Measurements from ENCODE around the gene LIN28A. TPM values are rescaled to one million over a fixed set of nuclear protein-coding genes. Genes with fewer than 3 reads are reported as not detected.
A peak's percentile ranks its signal among the peaks of the same experiment; 100 is the strongest.

The LIN28A gene
- polyA plus RNA-seq, 6 donors from 2014 or later: not detected

- Mint-ChIP-seq H3K4me1 (peaks cover 22 to 36% (median 32%) of the 10 kb centered on the region in 3 donors), H3K27ac (peak overlapping the region in 3 of 6 donors; percentile 15 to 54 (median 29)), H3K36me3 (peaks cover 13% of the 10 kb centered on the region in 2 donors), H3K4me3 (peak overlapping the region in 3 of 8 donors; percentile 13 to 99 (median 61)), H3K27me3 (no peaks in the 10 kb centered on the region), H3K9me3 (no peaks in the 10 kb centered on the region)
- DNase-seq: no peak
- ATAC-seq (ENCODE audit: low read depth in 2 of 2): no peak
Observed at GRCh38 chr1:26469558-26469957, 58.9 kb downstream of the LIN28A start.

GRCh38 chr1:26470878-26471497 is 60.4 kb downstream of the LIN28A start:
- Mint-ChIP-seq H3K27me3 (no peaks in the 10 kb centered on the region), H3K4me3 (peak overlapping the region; percentile 85 to 99 (median 98)), H3K9me3 (no peaks in the 10 kb centered on the region), H3K27ac (peak overlapping the region in 5 of 6 donors; percentile 5 to 99 (median 83)), H3K4me1 (peaks cover 25 to 40% (median 32%) of the 10 kb centered on the region in 3 donors), H3K36me3 (peaks cover 4 to 9% of the 10 kb centered on the region in 2 donors)
- no peak for ATAC-seq (ENCODE audit: low read depth in 2 of 2)
- no peak for DNase-seq

GRCh38 chr1:26471498-26472319 is 61.1 kb downstream of the LIN28A start:
- peaks cover 4 to 8% of the 10 kb centered on the region in 2 donors for H3K36me3 Mint-ChIP-seq
- peak overlapping the region; percentile 85 to 99 (median 98) for H3K4me3 Mint-ChIP-seq
- H3K9me3 Mint-ChIP-seq: no peaks in the 10 kb centered on the region
- peaks cover 29 to 43% (median 32%) of the 10 kb centered on the region in 3 donors for H3K4me1 Mint-ChIP-seq
- no peaks in the 10 kb centered on the region for H3K27me3 Mint-ChIP-seq
- ATAC-seq (ENCODE audit: low read depth in 2 of 2) (peak; percentile 19 to 21), DNase-seq (peak; percentile 27)
- peak overlapping the region; percentile 5 to 99 (median 97) for H3K27ac Mint-ChIP-seq

- peak within 1 kb of the TSS; percentile 85 to 99 (median 98) for H3K4me3 Mint-ChIP-seq
- DNase-seq (peak; percentile 84), ATAC-seq (ENCODE audit: low read depth in 2 of 2) (peak; percentile 70)
- H3K4me1 Mint-ChIP-seq: peaks cover 25 to 46% (median 34%) of the 10 kb centered on the region in 3 donors
- peak within 1 kb of the TSS; percentile 92 to 99 (median 97) for H3K27ac Mint-ChIP-seq
- H3K36me3 Mint-ChIP-seq: peaks cover under 1 to 1% of the 10 kb centered on the region in 2 donors
- H3K9me3 Mint-ChIP-seq: no peaks in the 10 kb centered on the region
- no peaks in the 10 kb centered on the region for H3K27me3 Mint-ChIP-seq
Observed at GRCh38 chr1:26472320-26472900, 61.8 kb downstream of the LIN28A start, which contains the start of gene HMGN2. Gene HMGN2, plus strand, starts transcription at chr1:26472440. Its CDS starts 173 bp downstream, at chr1:26472613.

- Mint-ChIP-seq H3K4me1 (peaks cover 28 to 49% (median 42%) of the 10 kb centered on the region in 3 donors), H3K27ac (peak overlapping the region; percentile 85 to 97 (median 93)), H3K4me3 (peak overlapping the region; percentile 85 to 99 (median 94)), H3K9me3 (no peaks in the 10 kb centered on the region), H3K36me3 (peaks cover 0 to 5% of the 10 kb centered on the region in 2 donors), H3K27me3 (no peaks in the 10 kb centered on the region)
- DNase-seq: peak; percentile 96
- peak; percentile 76 to 77 for ATAC-seq (ENCODE audit: low read depth in 2 of 2)
Observed at GRCh38 chr1:26472901-26473845, 62.6 kb downstream of the LIN28A start.

- Mint-ChIP-seq H3K4me3 (peak overlapping the region in 4 of 8 donors; percentile 25 to 99 (median 36)), H3K36me3 (peaks cover 0 to 5% of the 10 kb centered on the region in 2 donors), H3K4me1 (peaks cover 32 to 50% (median 47%) of the 10 kb centered on the region in 3 donors)
Observed at GRCh38 chr1:26474818-26475217, 64.2 kb downstream of the LIN28A start.

GRCh38 chr1:26475989-26476388 is 65.4 kb downstream of the LIN28A start:
- Mint-ChIP-seq H3K36me3 (peaks cover 0 to 5% of the 10 kb centered on the region in 2 donors), H3K27me3 (no peaks in the 10 kb centered on the region), H3K4me1 (peaks cover 20 to 39% (median 35%) of the 10 kb centered on the region in 3 donors), H3K27ac (peak overlapping the region in 2 of 6 donors; percentile 50 to 57), H3K9me3 (no peaks in the 10 kb centered on the region), H3K4me3 (peak overlapping the region in 1 of 8 donors; percentile 48)
- ATAC-seq (ENCODE audit: low read depth in 2 of 2) (no peak), DNase-seq (no peak)

More at GRCh38 chr1:26474818-26475217, 64.2 kb downstream of the LIN28A start:
- Mint-ChIP-seq H3K27ac (peak overlapping the region in 2 of 6 donors; percentile 49 to 54), H3K27me3 (no peaks in the 10 kb centered on the region), H3K9me3 (no peaks in the 10 kb centered on the region)
- DNase-seq: no peak
- no peak for ATAC-seq (ENCODE audit: low read depth in 2 of 2)

GRCh38 chr1:26476958-26477357 is 66.3 kb downstream of the LIN28A start:
- H3K9me3 Mint-ChIP-seq: no peaks in the 10 kb centered on the region
- no peaks in the 10 kb centered on the region for H3K27me3 Mint-ChIP-seq
- H3K4me3 Mint-ChIP-seq: no peak overlapping the region
- peak overlapping the region in 3 of 6 donors; percentile 25 to 50 (median 47) for H3K27ac Mint-ChIP-seq
- DNase-seq: no peak
- ATAC-seq (ENCODE audit: low read depth in 2 of 2): no peak
- H3K4me1 Mint-ChIP-seq: peaks cover 16 to 29% (median 29%) of the 10 kb centered on the region in 3 donors
- H3K36me3 Mint-ChIP-seq: peaks cover 0 to 5% of the 10 kb centered on the region in 2 donors

- Mint-ChIP-seq H3K27me3 (no peaks in the 10 kb centered on the region), H3K4me3 (peak overlapping the region in 1 of 8 donors; percentile 54), H3K4me1 (peaks cover 16 to 29% (median 29%) of the 10 kb centered on the region in 3 donors), H3K9me3 (no peaks in the 10 kb centered on the region), H3K27ac (peak overlapping the region in 4 of 6 donors; percentile 25 to 82 (median 66)), H3K36me3 (peaks cover 0 to 5% of the 10 kb centered on the region in 2 donors)
- DNase-seq (no peak), ATAC-seq (ENCODE audit: low read depth in 2 of 2) (no peak)
Observed at GRCh38 chr1:26477446-26478152, 67.0 kb downstream of the LIN28A start.

- H3K36me3 Mint-ChIP-seq: peaks cover 0 to 5% of the 10 kb centered on the region in 2 donors
- ATAC-seq (ENCODE audit: low read depth in 2 of 2) (no peak), DNase-seq (no peak)
- H3K27ac Mint-ChIP-seq: no peak overlapping the region
- peaks cover 16 to 33% (median 27%) of the 10 kb centered on the region in 3 donors for H3K4me1 Mint-ChIP-seq
- H3K4me3 Mint-ChIP-seq: peak overlapping the region in 1 of 8 donors; percentile 54
- H3K9me3 Mint-ChIP-seq: no peaks in the 10 kb centered on the region
- no peaks in the 10 kb centered on the region for H3K27me3 Mint-ChIP-seq
Observed at GRCh38 chr1:26478159-26478558, 67.5 kb downstream of the LIN28A start.

- H3K27me3 Mint-ChIP-seq: no peaks in the 10 kb centered on the region
- H3K4me1 Mint-ChIP-seq: peaks cover 16 to 31% (median 19%) of the 10 kb centered on the region in 3 donors
- no peak for ATAC-seq (ENCODE audit: low read depth in 2 of 2)
- DNase-seq: no peak
- H3K36me3 Mint-ChIP-seq: peaks cover 0 to 5% of the 10 kb centered on the region in 2 donors
- no peaks in the 10 kb centered on the region for H3K9me3 Mint-ChIP-seq
- H3K4me3 Mint-ChIP-seq: no peak overlapping the region
- H3K27ac Mint-ChIP-seq: peak overlapping the region; percentile 29 to 88 (median 54)
Observed at GRCh38 chr1:26478988-26479387, 68.4 kb downstream of the LIN28A start.

Measured in naive B cell (primary cell).